B cell (primary cell): ENCODE measurements around the gene PPM1G. TPM values are rescaled to one million over a fixed set of nuclear protein-coding genes. Genes with fewer than 3 reads are reported as not detected.

Source experiments
- ATAC-seq: fragments of 200-7000 bp; cut with Tn5 transposase; one replicate; pipeline ENCODE4 v1.10.0; 2021; ENCODE audit warnings: low read depth, mild to moderate bottlenecking, moderate number of reproducible peaks, moderate library complexity
- CTCF ChIA-PET: fragments of 350-600 bp; sonication (Branson Sonifier 250); formaldehyde crosslinking; loops from one replicate; lab custom pipeline; 2021; ENCODE audit warnings: antibody characterized with exemption, inconsistent platforms; lab: Charles Lee
- POLR2A ChIA-PET: fragments of 350-600 bp; sonication (Branson Sonifier 250); formaldehyde crosslinking; loops from one replicate; lab custom pipeline; 2021; ENCODE audit warnings: antibody characterized with exemption; lab: Charles Lee
- DNase-seq: peaks from one replicate; pipeline ENCODE4 v3.0.0; 2013
- H2AFZ ChIP-seq: 2 replicates; pipeline ENCODE4 v1.6.1; 2012; ENCODE audit warnings: mild to moderate bottlenecking, low read depth, low read length; ENCODE audit not compliant: insufficient read depth, poor library complexity, severe bottlenecking
- H3K27ac ChIP-seq, 2 donors: 1 replicate in 1 of 2; 2 replicates in 1 of 2; pipeline ENCODE4 v1.5.1; 2012 to 2013; ENCODE audit warnings: low read length in 2 of 2, mild to moderate bottlenecking in 2 of 2, moderate library complexity in 1 of 2
- H3K27me3 ChIP-seq, 4 experiments: fragments of 200-600 bp in 1 of 4; sonication (generic) in 1 of 4; replicated peaks in 1 of 4; 1 replicate in 2 of 4; 2 replicates in 2 of 4; pipeline versions ENCODE4 v1.6.1 to v1.7.0; 2013 to 2016; ENCODE audit warnings: low read length in 3 of 4, mild to moderate bottlenecking in 2 of 4, mixed read lengths in 1 of 4, moderate library complexity in 1 of 4; ENCODE audit not compliant: insufficient read depth in 4 of 4, control insufficient read depth in 3 of 4; ENCODE audit errors: control extremely low read depth in 1 of 4
- H3K36me3 ChIP-seq, 2 experiments: replicated peaks in 1 of 2; 1 replicate in 1 of 2; 2 replicates in 1 of 2; pipeline versions ENCODE4 v1.6.1 to v1.7.1; 2013; ENCODE audit warnings: low read length in 1 of 2; ENCODE audit not compliant: insufficient read depth in 2 of 2, control insufficient read depth in 1 of 2; ENCODE audit errors: control extremely low read depth in 1 of 2, extremely low read depth in 1 of 2
- H3K4me1 ChIP-seq, 2 donors: fragments of 200-600 bp in 1 of 2; sonication (generic) in 1 of 2; 1 replicate in 1 of 2; 2 replicates in 1 of 2; pipeline versions ENCODE4 v1.5.1 to v1.6.1; 2013 to 2017; ENCODE audit warnings: low read length in 2 of 2; ENCODE audit not compliant: control insufficient read depth in 2 of 2, insufficient read depth in 2 of 2
- H3K4me2 ChIP-seq: replicated peaks from 2 replicates; pipeline ENCODE3; 2012; ENCODE audit warnings: mild to moderate bottlenecking, low read depth, low read length; ENCODE audit not compliant: poor library complexity, severe bottlenecking
- H3K4me3 ChIP-seq, 5 experiments: fragments of 200-600 bp in 1 of 5; sonication (generic) in 1 of 5; 1 replicate in 3 of 5; 2 replicates in 2 of 5; pipeline versions ENCODE4 v1.5.1 to v1.7.0; 2011 to 2016; ENCODE audit warnings: low read length in 4 of 5, mild to moderate bottlenecking in 4 of 5, low read depth in 2 of 5, control low read depth in 1 of 5, moderate library complexity in 1 of 5; ENCODE audit not compliant: insufficient read depth in 1 of 5; ENCODE audit errors: control extremely low read depth in 1 of 5, extremely low read depth in 1 of 5
- H3K79me2 ChIP-seq: fragments of 200-600 bp; sonication (generic); one replicate; pipeline ENCODE4 v1.6.0; 2016; ENCODE audit warnings: low read length; ENCODE audit not compliant: control insufficient read depth, insufficient read depth
- H3K9ac ChIP-seq: fragments of 200-600 bp; sonication (generic); 2 replicates; pipeline ENCODE4 v1.6.1; 2017; ENCODE audit warnings: mild to moderate bottlenecking, low read length, moderate library complexity
- H3K9me3 ChIP-seq, 3 donors: one replicate each; pipeline versions ENCODE4 v1.6.1 to v1.7.1; 2013; ENCODE audit warnings: low read length in 2 of 3; ENCODE audit not compliant: control insufficient read depth in 2 of 3, insufficient read depth in 1 of 3; ENCODE audit errors: control extremely low read depth in 1 of 3
- H4K20me1 ChIP-seq: 2 replicates; pipeline ENCODE4 v1.6.0; 2012; ENCODE audit warnings: mild to moderate bottlenecking, low read length; ENCODE audit not compliant: insufficient read depth, control insufficient read depth, poor library complexity, severe bottlenecking
- H3K27ac Mint-ChIP-seq: one replicate; pipeline ENCODE4 v1.8.0; 2021; ENCODE audit warnings: mixed read lengths
- H3K27me3 Mint-ChIP-seq: one replicate; pipeline ENCODE4 v1.8.0; 2021; ENCODE audit warnings: mixed read lengths
- H3K4me1 Mint-ChIP-seq: one replicate; pipeline ENCODE4 v1.8.0; 2021; ENCODE audit warnings: mixed read lengths
- H3K4me3 Mint-ChIP-seq: one replicate; pipeline ENCODE4 v1.8.0; 2021; ENCODE audit warnings: mixed read lengths
- H3K9me3 Mint-ChIP-seq: one replicate; pipeline ENCODE4 v1.8.0; 2022; ENCODE audit warnings: mixed read lengths; ENCODE audit not compliant: insufficient read depth
- CTCF ChIP-seq: fragments of 200-600 bp; IDR thresholded peaks from one replicate; pipeline ENCODE4 v1.8.0; 2022; ENCODE audit warnings: antibody characterized with exemption, mild to moderate bottlenecking
- EZH2 ChIP-seq: IDR thresholded peaks from 2 replicates; pipeline ENCODE4 v1.6.1; 2012; ENCODE audit warnings: borderline replicate concordance, low read depth, mild to moderate bottlenecking, moderate library complexity, low read length; ENCODE audit not compliant: insufficient read depth, poor library complexity, severe bottlenecking
- WGBS: methylation state at CpG from one replicate; pipeline ENCODE4 v1.1.5; 2013; ENCODE audit warnings: missing lambda C conversion rate; ENCODE audit not compliant: insufficient coverage; 5-methylcytosine and 5-hydroxymethylcytosine counted together
- intact Hi-C: fragments of 100-400 bp; cut with micrococcal nuclease; formaldehyde crosslinking; loops from one replicate; pipeline ENCODE4 v1.10.0; 2022
- polyA plus RNA-seq: library from polyadenylated mRNA; depleted of rRNA; stranded (reverse); fragments of >200 nt; gene quantifications from 2 replicates; pipeline ENCODE4 v1.2.3, GENCODE V29; 2012
- total RNA-seq, 2 donors: library from RNA; stranded (reverse); fragments of 120-200 nt in 1 of 2; gene quantifications; 1 replicate in 1 of 2; 2 replicates in 1 of 2; pipeline versions ENCODE4 v1.2.3 to v1.2.4, GENCODE V29; 2013 to 2022

PPM1G gene
- total and polyA plus RNA-seq, 2 donors (not counting 1 experiment from before 2014, with no cell fraction given): 23.7 to 48.9 TPM

GRCh38 chr2:27372937-27373336 lies 36.5 kb downstream of the PPM1G start:
- Mint-ChIP-seq H3K27me3 (no peaks in the 10 kb centered on the region), H3K27ac (peak overlapping the region; percentile 71), H3K9me3 (no peaks in the 10 kb centered on the region), H3K4me1 (peaks cover 36% of the 10 kb centered on the region), H3K4me3 (peak overlapping the region; percentile 43)
- Histone ChIP-seq H2AFZ (no peak overlapping the region), H3K27ac (peak overlapping the region in 1 of 2 donors; percentile 95), H3K79me2 (peaks cover 94% of the 10 kb centered on the region), H3K9ac (no peak overlapping the region), H3K4me3 (no peak overlapping the region), H3K4me1 (peaks cover 31 to 34% of the 10 kb centered on the region in 2 donors), H4K20me1 (peaks cover 47% of the 10 kb centered on the region), H3K4me2 (no peak overlapping the region), H3K27me3 (no peaks in the 10 kb centered on the region), H3K9me3 (no peaks in the 10 kb centered on the region), H3K36me3 (peaks cover 0 to 58% of the 10 kb centered on the region in 2 experiments)
- ChIA-PET POLR2A (no interaction called here), CTCF (no interaction called here)
- DNase-seq (no peak), ATAC-seq (no peak)
- TF ChIP-seq EZH2 (no peak), CTCF (no peak)
- intact Hi-C loops: no loop called here
- WGBS: 92% methylated on average over 6 of the region's 6 CpGs

DNA sequence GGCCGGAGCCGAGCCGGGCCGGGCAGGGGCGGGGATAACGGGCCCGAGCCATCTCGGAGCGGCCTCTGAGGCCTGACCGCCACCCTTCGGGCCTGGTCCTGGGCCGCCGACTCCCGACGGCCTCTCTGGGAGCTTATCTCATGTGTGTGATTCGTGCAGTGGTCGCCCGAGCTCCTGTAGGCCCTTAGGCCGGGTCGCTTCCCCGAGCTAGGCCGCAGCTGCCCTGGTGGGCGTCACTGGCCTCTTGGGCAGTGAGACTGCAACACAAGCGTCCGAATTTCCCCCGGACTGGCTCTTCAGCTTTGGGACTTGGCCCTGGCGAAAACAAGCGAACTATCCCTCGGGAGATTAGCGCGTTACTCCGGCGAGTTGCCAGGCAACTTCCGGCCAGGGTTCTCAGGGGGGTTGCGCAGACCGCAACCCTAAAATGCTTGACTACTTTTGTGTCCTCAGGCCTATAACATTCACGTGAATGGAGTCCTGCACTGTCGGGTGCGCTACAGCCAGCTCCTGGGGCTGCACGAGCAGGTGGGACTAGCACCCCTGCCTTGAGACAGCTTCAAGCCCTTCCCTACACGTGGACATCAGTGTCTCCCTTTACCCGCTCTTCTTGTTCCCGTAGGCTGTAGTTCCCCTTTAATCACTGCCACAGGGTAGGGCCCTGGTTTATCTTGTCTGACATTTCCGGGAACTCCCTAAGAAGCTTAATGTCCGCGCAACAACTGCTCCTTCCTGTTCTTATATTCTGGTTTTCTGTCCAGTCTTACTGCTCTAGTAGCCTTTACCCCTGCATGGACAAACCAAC lies 38.4 kb downstream of the PPM1G start:
- Histone ChIP-seq H3K4me1 (peaks cover 31 to 34% of the 10 kb centered on the region in 2 donors), H3K9ac (peak overlapping the region; percentile 95), H3K27me3 (no peaks in the 10 kb centered on the region), H4K20me1 (peaks cover 28% of the 10 kb centered on the region), H3K4me3 (peak overlapping the region; percentile 86 to 96 (median 88)), H3K4me2 (peak overlapping the region; percentile 88), H2AFZ (peak overlapping the region; percentile 95), H3K9me3 (no peaks in the 10 kb centered on the region), H3K36me3 (peaks cover 0 to 57% of the 10 kb centered on the region in 2 experiments), H3K79me2 (peaks cover 79% of the 10 kb centered on the region), H3K27ac (peak overlapping the region; percentile 84 to 95)
- Mint-ChIP-seq H3K27ac (peak overlapping the region; percentile 100), H3K4me1 (peaks cover 31% of the 10 kb centered on the region), H3K4me3 (peak overlapping the region; percentile 96), H3K9me3 (no peaks in the 10 kb centered on the region), H3K27me3 (no peaks in the 10 kb centered on the region)
- ChIA-PET CTCF (interaction anchor here (1.0 to 2.1 kb wide), 9 partner anchors 9 to 313 kb away, joined by 3 to 12 read pairs (median 5); partner anchors contain the start of genes GTF3C2, MPV17, NRBP1 and PPM1G), POLR2A (interaction anchor here (0.6 to 4.2 kb wide), 15 partner anchors 9 to 1523 kb away, joined by 3 to 36 read pairs (median 4); partner anchors contain the start of genes ABHD1, ATRAID, GTF3C2 and MPV17)
- DNase-seq (peak; percentile 85), ATAC-seq (peak; percentile 31)
- intact Hi-C loops: loop anchor here (1.0 to 2.0 kb wide), 14 partner anchors 9 to 320 kb away; partner anchors contain the start of genes AGBL5, ATRAID, CAD and CCDC121
- TF ChIP-seq EZH2: no peak
- TF ChIP-seq CTCF: no peak
- WGBS: under 1% methylated on average over 46 of the region's 46 CpGs
